Measurements from ENCODE around the gene PICK1. TPM values are rescaled to one million over a fixed set of nuclear protein-coding genes. Genes with fewer than 3 reads are reported as not detected.
"Not testable (repeated sequence)": the region's sequence is repeated elsewhere in the genome, so short reads cannot be mapped to it uniquely, and the experiment has no call there.

PICK1 gene
- total RNA-seq, 1 donor from 2014 or later, result 10.7 TPM

DNA sequence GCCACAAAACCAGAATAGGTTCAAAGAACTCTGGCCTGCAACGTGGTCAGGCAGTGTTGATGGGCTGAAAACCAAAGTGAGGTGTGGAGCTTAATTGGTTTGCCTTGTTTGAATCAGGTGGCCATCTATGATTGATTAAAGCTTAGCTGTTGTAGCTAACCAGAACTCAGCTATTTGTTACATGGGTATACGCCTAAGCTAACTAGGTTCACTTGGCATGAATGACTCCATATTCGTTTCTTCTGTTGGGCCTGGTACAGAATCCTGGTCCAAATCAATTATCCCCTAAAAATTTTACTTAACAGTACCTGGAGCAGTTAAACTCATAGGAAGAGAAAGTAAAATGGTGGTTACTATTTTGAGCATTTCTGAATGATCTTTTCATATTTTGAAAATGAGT is 61.0 kb downstream of the PICK1 start:
- Mint-ChIP-seq H3K9me3 (no peaks in the 10 kb centered on the region), H3K4me1 (peaks cover 10% of the 10 kb centered on the region), H3K36me3 (no peaks in the 10 kb centered on the region), H3K27ac (no peak overlapping the region), H3K27me3 (ENCODE audit: insufficient read depth, low read depth) (no peaks in the 10 kb centered on the region), H3K4me3 (no peak overlapping the region)
- Histone ChIP-seq H3F3A (ENCODE audit: low read depth) (no peaks in the 10 kb centered on the region), H3K36me3 (no peaks in the 10 kb centered on the region), H3K79me2 (ENCODE audit: low read depth) (no peaks in the 10 kb centered on the region), H3K4me3 (no peak overlapping the region), H3K9ac (no peak overlapping the region), H2AFZ (replicated peaks) (no peak overlapping the region), H3K9me3 (ENCODE audit: low read depth) (no peaks in the 10 kb centered on the region), H3K27me3 (no peaks in the 10 kb centered on the region), H3K4me1 (no peaks in the 10 kb centered on the region), H4K20me1 (ENCODE audit: low read depth) (no peaks in the 10 kb centered on the region), H3K4me2 (no peak overlapping the region), H3K27ac (no peak overlapping the region)
- no peak for DNase-seq (ENCODE audit: low spot score)
- TF ChIP-seq EZH2phosphoT487 (IDR thresholded peaks at IDR 0.05) (no peak), EZH2 (IDR thresholded peaks at IDR 0.05) (no peak)
- TF ChIP-seq, protein P1, sequence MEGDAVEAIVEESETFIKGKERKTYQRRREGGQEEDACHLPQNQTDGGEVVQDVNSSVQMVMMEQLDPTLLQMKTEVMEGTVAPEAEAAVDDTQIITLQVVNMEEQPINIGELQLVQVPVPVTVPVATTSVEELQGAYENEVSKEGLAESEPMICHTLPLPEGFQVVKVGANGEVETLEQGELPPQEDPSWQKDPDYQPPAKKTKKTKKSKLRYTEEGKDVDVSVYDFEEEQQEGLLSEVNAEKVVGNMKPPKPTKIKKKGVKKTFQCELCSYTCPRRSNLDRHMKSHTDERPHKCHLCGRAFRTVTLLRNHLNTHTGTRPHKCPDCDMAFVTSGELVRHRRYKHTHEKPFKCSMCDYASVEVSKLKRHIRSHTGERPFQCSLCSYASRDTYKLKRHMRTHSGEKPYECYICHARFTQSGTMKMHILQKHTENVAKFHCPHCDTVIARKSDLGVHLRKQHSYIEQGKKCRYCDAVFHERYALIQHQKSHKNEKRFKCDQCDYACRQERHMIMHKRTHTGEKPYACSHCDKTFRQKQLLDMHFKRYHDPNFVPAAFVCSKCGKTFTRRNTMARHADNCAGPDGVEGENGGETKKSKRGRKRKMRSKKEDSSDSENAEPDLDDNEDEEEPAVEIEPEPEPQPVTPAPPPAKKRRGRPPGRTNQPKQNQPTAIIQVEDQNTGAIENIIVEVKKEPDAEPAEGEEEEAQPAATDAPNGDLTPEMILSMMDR (IDR thresholded peaks at IDR 0.05), result no peak

DNA sequence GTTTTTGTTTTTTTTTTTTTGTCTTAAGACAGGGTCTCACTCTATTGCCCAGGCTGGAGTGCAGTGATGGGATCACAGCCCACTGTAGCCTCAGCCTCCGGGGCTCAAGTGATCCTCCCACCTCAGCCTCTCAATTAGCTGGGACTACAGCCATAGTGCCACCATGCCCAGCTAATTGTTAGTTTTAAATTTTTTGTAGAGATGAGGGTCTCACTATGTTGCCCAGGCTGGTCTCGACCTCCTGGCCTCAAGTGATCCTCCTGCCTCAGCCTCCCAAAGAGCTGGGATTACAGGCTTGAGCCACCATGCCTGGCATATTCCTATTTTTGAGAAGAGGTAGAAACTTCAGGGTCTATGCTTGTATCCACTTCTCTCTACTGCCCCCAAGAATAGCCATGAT is 61.5 kb downstream of the PICK1 start:
- H3K4me1 Mint-ChIP-seq; H2AFZ ChIP-seq (replicated peaks); H3K9ac ChIP-seq; H3K27me3 ChIP-seq; H3K4me3 Mint-ChIP-seq; H4K20me1 ChIP-seq (ENCODE audit: low read depth); H3K9me3 ChIP-seq (ENCODE audit: low read depth); H3K27me3 Mint-ChIP-seq (ENCODE audit: insufficient read depth, low read depth); H3K27ac ChIP-seq; H3K79me2 ChIP-seq (ENCODE audit: low read depth); H3K4me2 ChIP-seq; H3K4me1 ChIP-seq; H3K9me3 Mint-ChIP-seq; DNase-seq (ENCODE audit: low spot score); H3K36me3 Mint-ChIP-seq; H3K36me3 ChIP-seq; H3K27ac Mint-ChIP-seq; H3K4me3 ChIP-seq; H3F3A ChIP-seq (ENCODE audit: low read depth): not testable (repeated sequence)

DNA sequence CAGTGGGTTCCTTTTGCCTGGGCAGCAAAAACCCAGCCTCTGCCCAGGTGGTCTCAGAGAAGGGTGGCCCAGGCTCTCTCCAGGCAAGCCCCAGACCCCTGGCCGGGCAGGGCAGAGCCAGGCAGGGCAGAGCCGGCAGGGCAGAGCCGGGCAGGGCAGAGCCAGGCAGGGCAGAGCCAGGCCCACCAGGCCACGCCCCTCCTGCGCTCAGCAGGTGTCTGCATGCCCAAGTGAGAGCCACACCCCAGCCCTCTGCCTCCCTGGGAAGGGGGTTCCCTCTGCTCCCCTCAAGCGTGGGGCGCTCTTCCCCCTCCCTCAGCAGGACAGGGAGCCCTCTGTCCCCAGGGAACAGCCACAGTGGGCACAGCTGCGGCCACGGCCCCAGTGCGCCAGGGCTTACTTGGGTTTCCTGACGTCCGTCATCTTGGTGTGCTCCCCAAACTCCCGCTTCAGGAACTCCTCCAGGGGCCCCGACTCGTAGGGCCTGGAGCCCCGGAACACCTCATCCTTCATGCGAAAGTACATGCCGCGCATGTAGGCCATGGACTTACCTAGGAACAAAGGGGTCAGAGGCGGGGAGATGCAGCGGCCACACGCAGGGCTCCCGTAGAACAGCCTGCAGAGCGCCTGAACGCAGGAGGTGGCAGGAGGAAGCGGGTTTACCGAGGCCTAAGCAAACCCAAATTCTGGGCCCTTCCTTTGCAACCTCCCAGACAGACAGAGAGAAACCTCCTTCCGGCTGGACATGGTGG is 63.3 kb downstream of the PICK1 start:
- Histone ChIP-seq H3K4me1 (no peaks in the 10 kb centered on the region), H4K20me1 (ENCODE audit: low read depth) (no peaks in the 10 kb centered on the region), H3K9ac (no peak overlapping the region), H3K4me3 (no peak overlapping the region), H2AFZ (replicated peaks) (no peak overlapping the region), H3F3A (ENCODE audit: low read depth) (no peaks in the 10 kb centered on the region), H3K79me2 (ENCODE audit: low read depth) (no peaks in the 10 kb centered on the region), H3K27me3 (no peaks in the 10 kb centered on the region), H3K9me3 (ENCODE audit: low read depth) (no peaks in the 10 kb centered on the region), H3K27ac (no peak overlapping the region), H3K4me2 (no peak overlapping the region), H3K36me3 (no peaks in the 10 kb centered on the region)
- no peak overlapping the region for H3K4me3 Mint-ChIP-seq
- H3K27me3 Mint-ChIP-seq (ENCODE audit: insufficient read depth, low read depth), result peaks cover 2% of the 10 kb centered on the region
- DNase-seq (ENCODE audit: low spot score), result no peak
- no peaks in the 10 kb centered on the region for H3K9me3 Mint-ChIP-seq
- no peaks in the 10 kb centered on the region for H3K36me3 Mint-ChIP-seq
- no peaks in the 10 kb centered on the region for H3K4me1 Mint-ChIP-seq
- TF ChIP-seq, protein P1 (IDR thresholded peaks at IDR 0.05), result no peak
- TF ChIP-seq EZH2phosphoT487 (IDR thresholded peaks at IDR 0.05) (no peak), EZH2 (IDR thresholded peaks at IDR 0.05) (no peak)
- no peak overlapping the region for H3K27ac Mint-ChIP-seq

DNA sequence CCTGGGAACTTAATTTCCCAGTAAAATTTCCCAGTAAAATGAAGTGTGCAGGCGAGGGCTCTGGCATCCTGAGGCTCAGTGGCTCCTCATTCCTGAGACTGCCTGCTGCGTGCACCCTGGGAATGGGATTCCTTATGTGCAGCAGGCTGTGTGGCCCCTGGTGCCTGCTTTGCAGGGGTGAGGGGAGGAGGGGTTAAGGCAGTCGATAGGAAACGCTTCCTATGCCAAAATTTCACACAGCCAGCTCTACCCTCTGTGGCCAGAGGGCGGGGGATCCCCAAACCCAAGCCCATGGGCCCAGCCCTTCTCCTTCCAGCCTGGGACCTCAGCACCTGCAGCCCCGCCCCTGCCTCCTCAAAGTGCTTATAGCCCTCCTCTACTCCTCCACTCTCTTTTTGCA is 65.4 kb downstream of the PICK1 start:
- TF ChIP-seq EZH2 (IDR thresholded peaks at IDR 0.05), result no peak
- TF ChIP-seq EZH2phosphoT487 (IDR thresholded peaks at IDR 0.05), result no peak
- TF ChIP-seq, protein P1 (IDR thresholded peaks at IDR 0.05), result no peak
- H3K36me3 Mint-ChIP-seq, result no peaks in the 10 kb centered on the region
- Histone ChIP-seq H3K9me3 (ENCODE audit: low read depth) (no peaks in the 10 kb centered on the region), H3K79me2 (ENCODE audit: low read depth) (no peaks in the 10 kb centered on the region), H3K4me1 (no peaks in the 10 kb centered on the region), H3K27me3 (no peaks in the 10 kb centered on the region), H4K20me1 (ENCODE audit: low read depth) (no peaks in the 10 kb centered on the region), H3K27ac (no peak overlapping the region), H3K36me3 (no peaks in the 10 kb centered on the region), H3K4me3 (no peak overlapping the region), H2AFZ (replicated peaks) (no peak overlapping the region), H3F3A (ENCODE audit: low read depth) (no peaks in the 10 kb centered on the region), H3K4me2 (no peak overlapping the region), H3K9ac (no peak overlapping the region)
- H3K9me3 Mint-ChIP-seq, result no peaks in the 10 kb centered on the region
- H3K27ac Mint-ChIP-seq, result no peak overlapping the region
- no peak for DNase-seq (ENCODE audit: low spot score)
- H3K27me3 Mint-ChIP-seq (ENCODE audit: insufficient read depth, low read depth), result peaks cover 2% of the 10 kb centered on the region
- no peaks in the 10 kb centered on the region for H3K4me1 Mint-ChIP-seq
- H3K4me3 Mint-ChIP-seq, result no peak overlapping the region

Measured in neural progenitor cell (in vitro differentiated cells).